H1 (cell line): ENCODE measurements around the gene ATXN2. TPM values are rescaled to one million over a fixed set of nuclear protein-coding genes. Genes with fewer than 3 reads are reported as not detected.
A peak's percentile ranks its signal among the peaks of the same experiment; 100 is the strongest.

Experiments used
- CTCF ChIA-PET: fragments of 300-600 bp; sonication (Branson Sonifier 250); formaldehyde crosslinking; loops from one replicate; lab custom pipeline; 2021; ENCODE audit not compliant: partially characterized antibody; lab: Charles Lee
- POLR2A ChIA-PET: fragments of 300-600 bp; sonication (Branson Sonifier 250); formaldehyde crosslinking; loops from one replicate; lab custom pipeline; 2021; ENCODE audit warnings: inconsistent platforms; ENCODE audit not compliant: partially characterized antibody; lab: Charles Lee
- DNase-seq, 2 experiments: peaks; one replicate each; pipeline versions ENCODE4 v3.0.0 to v3.0.0-alpha.2; 2010 to 2022; ENCODE audit warnings: low spot score in 2 of 2, low read depth in 1 of 2, mixed read lengths in 1 of 2
- FAIRE-seq: peaks from 2 replicates; lab custom pipeline; 2011; peaks lifted over from hg19 to GRCh38; lab: Jason Lieb, UNC
- H2AFZ ChIP-seq: 2 replicates; pipeline ENCODE4 v1.8.1; 2012; ENCODE audit warnings: low read length, inconsistent platforms
- H2AK5ac ChIP-seq: 2 replicates; pipeline ENCODE4 v1.6.1; 2013; ENCODE audit warnings: low read depth, low read length
- H2BK120ac ChIP-seq: replicated peaks from 2 replicates; pipeline ENCODE3; 2013; ENCODE audit warnings: low read depth, low read length, inconsistent platforms
- H2BK12ac ChIP-seq: 2 replicates; pipeline ENCODE4 v1.6.1; 2013; ENCODE audit warnings: low read depth, low read length
- H2BK15ac ChIP-seq: 2 replicates; pipeline ENCODE4 v1.6.1; 2013; ENCODE audit warnings: low read length
- H2BK20ac ChIP-seq: 2 replicates; pipeline ENCODE4 v1.6.1; 2013; ENCODE audit warnings: low read length
- H2BK5ac ChIP-seq: 2 replicates; pipeline ENCODE4 v1.6.1; 2013; ENCODE audit warnings: low read depth, low read length
- H3K14ac ChIP-seq: 2 replicates; pipeline ENCODE4 v1.6.1; 2013; ENCODE audit warnings: inconsistent platforms; ENCODE audit not compliant: insufficient read length
- H3K18ac ChIP-seq: 2 replicates; pipeline ENCODE4 v1.6.1; 2013; ENCODE audit warnings: low read length; ENCODE audit errors: extremely low read depth
- H3K23ac ChIP-seq: 2 replicates; pipeline ENCODE4 v1.6.1; 2013; ENCODE audit warnings: inconsistent platforms; ENCODE audit not compliant: insufficient read length
- H3K23me2 ChIP-seq: 2 replicates; pipeline ENCODE4 v1.6.1; 2013; ENCODE audit warnings: low read depth, low read length
- H3K27ac ChIP-seq: 2 replicates; pipeline ENCODE4 v1.6.1; 2011; ENCODE audit warnings: low read depth, low read length, inconsistent platforms
- H3K27me3 ChIP-seq, 4 experiments: replicated peaks in 1 of 4; 1 replicate in 1 of 4; 2 replicates in 3 of 4; pipeline versions ENCODE4 v1.6.1 to v1.8.1; 2011 to 2013; ENCODE audit warnings: low read length in 3 of 4, mild to moderate bottlenecking in 3 of 4, inconsistent platforms in 2 of 4, mixed read lengths in 2 of 4, moderate library complexity in 1 of 4; ENCODE audit not compliant: control insufficient read depth in 3 of 4, insufficient read depth in 3 of 4; ENCODE audit errors: extremely low read depth in 1 of 4
- H3K36me3 ChIP-seq, 4 experiments: 2 replicates each; pipeline versions ENCODE4 v1.6.1 to v1.8.1; 2011 to 2013; ENCODE audit warnings: mild to moderate bottlenecking in 4 of 4, low read length in 3 of 4, moderate library complexity in 2 of 4, control low read depth in 1 of 4, inconsistent platforms in 1 of 4; ENCODE audit not compliant: insufficient read depth in 4 of 4, control insufficient read depth in 2 of 4
- H3K4ac ChIP-seq: replicated peaks from 2 replicates; pipeline ENCODE3; 2013; ENCODE audit warnings: low read length, low read depth, mixed read lengths, inconsistent platforms; ENCODE audit not compliant: insufficient read length
- H3K4me1 ChIP-seq, 4 experiments: replicated peaks in 1 of 4; 1 replicate in 1 of 4; 2 replicates in 3 of 4; pipeline versions ENCODE4 v1.6.1 to v1.8.1; 2011 to 2013; ENCODE audit warnings: low read length in 3 of 4, inconsistent platforms in 2 of 4, mixed read lengths in 1 of 4; ENCODE audit not compliant: insufficient read depth in 4 of 4, control insufficient read depth in 3 of 4
- H3K4me2 ChIP-seq, 2 experiments: 2 replicates each; pipeline versions ENCODE4 v1.6.1 to v1.8.1; 2011 to 2013; ENCODE audit warnings: low read depth in 2 of 2, low read length in 2 of 2, control low read depth in 1 of 2, inconsistent platforms in 1 of 2, mild to moderate bottlenecking in 1 of 2; ENCODE audit not compliant: insufficient read depth in 1 of 2
- H3K4me3 ChIP-seq, 4 experiments: fragments of 200-600, 300-600 bp in 1 of 4; sonication (generic), shearing (Covaris generic), sonication (Bioruptor Twin) in 1 of 4; 2 replicates each; pipeline versions ENCODE4 v1.5.1 to v1.8.1; 2011 to 2016; ENCODE audit warnings: low read length in 4 of 4, low read depth in 3 of 4, control low read depth in 2 of 4, inconsistent platforms in 2 of 4, mild to moderate bottlenecking in 2 of 4, mixed read lengths in 1 of 4, moderate library complexity in 1 of 4; ENCODE audit not compliant: insufficient read depth in 2 of 4; ENCODE audit errors: extremely low read depth in 1 of 4
- H3K56ac ChIP-seq: replicated peaks from 2 replicates; pipeline ENCODE3; 2013; ENCODE audit warnings: low read depth, mild to moderate bottlenecking, mixed read lengths, low read length, inconsistent platforms; ENCODE audit not compliant: insufficient read length
- H3K79me1 ChIP-seq: 2 replicates; pipeline ENCODE4 v1.6.1; 2013; ENCODE audit warnings: low read depth, low read length, control low read depth
- H3K79me2 ChIP-seq, 2 experiments: 2 replicates each; pipeline versions ENCODE4 v1.6.1 to v1.8.1; 2012 to 2013; ENCODE audit warnings: low read length in 2 of 2, mild to moderate bottlenecking in 2 of 2, inconsistent platforms in 1 of 2; ENCODE audit not compliant: insufficient read depth in 2 of 2, control insufficient read depth in 1 of 2
- H3K9ac ChIP-seq, 4 experiments: replicated peaks in 1 of 4; 1 replicate in 1 of 4; 2 replicates in 3 of 4; pipeline versions ENCODE4 v1.6.1 to v1.8.1; 2011 to 2013; ENCODE audit warnings: low read depth in 3 of 4, low read length in 3 of 4, control low read depth in 2 of 4, mild to moderate bottlenecking in 2 of 4, moderate library complexity in 2 of 4, inconsistent platforms in 1 of 4; ENCODE audit errors: extremely low read depth in 1 of 4
- H3K9me3 ChIP-seq, 2 experiments: 2 replicates each; pipeline versions ENCODE4 v1.6.1 to v1.8.1; 2012 to 2013; ENCODE audit warnings: mild to moderate bottlenecking in 2 of 2, moderate library complexity in 2 of 2, control low read depth in 1 of 2, inconsistent platforms in 1 of 2, low read depth in 1 of 2, low read length in 1 of 2, mixed read lengths in 1 of 2; ENCODE audit not compliant: insufficient read depth in 2 of 2
- H4K20me1 ChIP-seq, 2 experiments: replicated peaks in 1 of 2; 2 replicates each; pipeline versions ENCODE3 to v1.8.1; 2011 to 2013; ENCODE audit warnings: inconsistent platforms in 2 of 2, low read length in 2 of 2, mild to moderate bottlenecking in 1 of 2; ENCODE audit not compliant: insufficient read depth in 2 of 2, control insufficient read depth in 1 of 2
- H4K5ac ChIP-seq: 2 replicates; pipeline ENCODE4 v1.6.1; 2013; ENCODE audit warnings: low read length, low read depth, mixed read lengths, inconsistent platforms; ENCODE audit not compliant: insufficient read length
- H4K8ac ChIP-seq: 2 replicates; pipeline ENCODE4 v1.8.0; 2013; ENCODE audit warnings: mild to moderate bottlenecking, moderate library complexity, low read length, inconsistent platforms; ENCODE audit not compliant: insufficient read depth; ENCODE audit errors: extremely low read depth
- H4K91ac ChIP-seq: replicated peaks from 2 replicates; pipeline ENCODE3; 2013; ENCODE audit warnings: low read length, mixed read lengths, inconsistent platforms; ENCODE audit not compliant: insufficient read length
- ATF2 ChIP-seq: IDR thresholded peaks from 2 replicates; pipeline ENCODE4 v1.6.1; 2012; ENCODE audit warnings: low read length, inconsistent platforms
- ATF3 ChIP-seq: IDR thresholded peaks from 2 replicates; pipeline ENCODE4 v1.6.1; 2011; ENCODE audit warnings: low read depth, mild to moderate bottlenecking, low read length; ENCODE audit not compliant: insufficient read depth
- CREB1 ChIP-seq: IDR thresholded peaks from 2 replicates; pipeline ENCODE4 v1.6.1; 2012; ENCODE audit warnings: inconsistent platforms
- CTCF ChIP-seq, 3 experiments: IDR thresholded peaks; 1 replicate in 2 of 3; 2 replicates in 1 of 3; pipeline versions ENCODE4 v1.5.1 to v1.6.1; 2011; ENCODE audit warnings: low read length in 3 of 3, mild to moderate bottlenecking in 3 of 3, inconsistent platforms in 2 of 3, low read depth in 1 of 3, moderate library complexity in 1 of 3; ENCODE audit not compliant: insufficient read depth in 1 of 3; ENCODE audit errors: control extremely low read depth in 1 of 3
- NANOG ChIP-seq: IDR thresholded peaks from 2 replicates; pipeline ENCODE4 v1.6.1; 2011; ENCODE audit warnings: low read length, low read depth, mild to moderate bottlenecking, inconsistent platforms; ENCODE audit not compliant: insufficient read depth, poor library complexity, severe bottlenecking
- SIX5 ChIP-seq: IDR thresholded peaks from 2 replicates; pipeline ENCODE4 v1.6.1; 2011; ENCODE audit warnings: mild to moderate bottlenecking, low read depth, low read length
- SP1 ChIP-seq: IDR thresholded peaks from 2 replicates; pipeline ENCODE4 v1.6.1; 2011; ENCODE audit warnings: low read depth, low read length
- SP4 ChIP-seq: IDR thresholded peaks from 2 replicates; pipeline ENCODE4 v1.6.1; 2012; ENCODE audit warnings: low read length, inconsistent platforms
- WGBS, 2 experiments: shearing (Covaris generic) in 1 of 2; methylation state at CpG; one replicate each; pipeline versions ENCODE4 v1.1.6 to v1.1.7; 2013 to 2015; ENCODE audit warnings: low lambda C conversion rate in 2 of 2, mixed read lengths in 2 of 2, inconsistent platforms in 1 of 2, low coverage in 1 of 2, missing lambda C conversion rate in 1 of 2; ENCODE audit not compliant: insufficient replicate concordance in 2 of 2, insufficient coverage in 1 of 2, insufficient read length in 1 of 2; ENCODE audit errors: extremely low coverage in 1 of 2, missing lambda C conversion rate in 1 of 2; 5-methylcytosine and 5-hydroxymethylcytosine counted together
- polyA plus RNA-seq, 7 experiments: library from polyadenylated mRNA; depleted of rRNA in 3 of 7; stranded (reverse) in 5 of 7; unstranded in 2 of 7; fragments of >200 nt in 5 of 7; fragments of 200-250 nt in 2 of 7; gene quantifications; 1 replicate in 5 of 7; 2 replicates in 1 of 7; 4 replicates in 1 of 7; pipeline versions ENCODE4 v1.2.1 to v1.2.3, GENCODE V29; 2011 to 2013; ENCODE audit warnings: missing spikeins in 2 of 7, mixed read lengths in 2 of 7
- total RNA-seq: library from RNA; stranded (reverse); fragmentation: NEBNext Ultra II Directional; extraction: Animal tissue kit (Norgen Biotek cat#: 25700); gene quantifications from 2 replicates; pipeline ENCODE4 v1.2.1, GENCODE V29; 2021

ATXN2 gene
- total and polyA plus RNA-seq, 2 of the 8 experiments (the other 6 are each of a cell fraction or from before 2014, with no cell fraction given), result 46.6 to 80.7 TPM

GRCh38 chr12:111420494-111420893 lies 178.6 kb downstream of the ATXN2 start:
- H3K4ac ChIP-seq, result no peak overlapping the region
- H3K4me3 ChIP-seq, result no peak overlapping the region
- peaks cover 12% of the 10 kb centered on the region; the same call in 1 of the 2 replicates for H3K79me1 ChIP-seq
- H3K9me3 ChIP-seq, result no peaks in the 10 kb centered on the region
- peak overlapping the region; percentile 82; the same call in 1 of the 2 replicates for H2BK5ac ChIP-seq
- H3K27ac ChIP-seq, result no peak overlapping the region
- H3K9ac ChIP-seq, result no peak overlapping the region
- 0 out of 2 replicates have a peak overlapping the region, but pooled peaks have one; percentile 16 for H2BK20ac ChIP-seq
- H3K18ac ChIP-seq, result no peak overlapping the region
- H3K23me2 ChIP-seq, result no peaks in the 10 kb centered on the region; the same call in 1 of the 2 replicates
- H3K23ac ChIP-seq, result no peak overlapping the region
- no peak overlapping the region for H4K5ac ChIP-seq
- H3K27me3 ChIP-seq, result no peaks in the 10 kb centered on the region
- 95% methylated on average over 7 of the region's 7 CpGs; no CpG with 5 or more reads in 1 of the 2 experiments for WGBS, 2 experiments
- H2BK12ac ChIP-seq, result peak overlapping the region; percentile 86
- no peak overlapping the region for H3K14ac ChIP-seq
- CTCF ChIA-PET, result interaction anchor here (1.5 to 11.1 kb wide), 6 partner anchors 9 to 25 kb away, joined by 3 to 189 read pairs (median 8); partner anchors contain the start of gene SH2B3
- H2BK120ac ChIP-seq, result no peak overlapping the region
- DNase-seq (no peak), FAIRE-seq (no peak)
- peaks cover 6 to 11% of the 10 kb centered on the region in 2 experiments for H4K20me1 ChIP-seq
- no peak overlapping the region for H2AFZ ChIP-seq
- no peak overlapping the region for H4K8ac ChIP-seq
- peaks cover 2 to 18% (median 9%) of the 10 kb centered on the region in 4 experiments for H3K4me1 ChIP-seq
- H3K4me2 ChIP-seq, result no peak overlapping the region
- H3K36me3 ChIP-seq, result peaks cover 0 to 18% (median 7%) of the 10 kb centered on the region in 4 experiments; a peak in 3 of 8 replicates
- H4K91ac ChIP-seq, result no peak overlapping the region
- 0 out of 2 replicates have a peak overlapping the region, but pooled peaks have one; percentile 67 for H2AK5ac ChIP-seq
- POLR2A ChIA-PET, result interaction anchor here (0.7 to 2.0 kb wide), 6 partner anchors 8 to 266 kb away, joined by 3 to 5 read pairs (median 3); partner anchors contain the start of gene ACAD10
- H3K79me2 ChIP-seq, result peaks cover 0 to 58% of the 10 kb centered on the region in 2 experiments; a peak in 3 of 4 replicates
- no peak overlapping the region for H2BK15ac ChIP-seq
- H3K56ac ChIP-seq, result no peak overlapping the region
- TF ChIP-seq NANOG (no peak), CTCF (IDR thresholded peaks at IDR 0.05; ENCODE audit: control extremely low read depth in 1 of 3, insufficient read depth in 1 of 3, low read depth in 1 of 3, low read length in 3 of 3) (no peak), SP1 (no peak), ATF2 (no peak), ATF3 (no peak), SP4 (no peak), CREB1 (no peak), SIX5 (no peak)
